Panc1 (cell line): ENCODE measurements around the gene PCDH7. TPM values are rescaled to one million over a fixed set of nuclear protein-coding genes. Genes with fewer than 3 reads are reported as not detected.

Experiments used
- ATAC-seq: fragments of 200-7000 bp; cut with Tn5 transposase; 2 replicates; pipeline ENCODE4 v1.9.1; 2020; ENCODE audit warnings: mild to moderate bottlenecking, moderate library complexity
- BruUV-seq: library from RNA; stranded (reverse); fragments of 400-500 nt; replicated peaks from 2 replicates; lab custom pipeline; 2021; lab: Mats Ljungman, UMichigan
- CTCF ChIA-PET: fragments of 300-600 bp; sonication (Branson Sonifier 250); formaldehyde crosslinking; loops from one replicate; lab custom pipeline; 2022; ENCODE audit warnings: antibody characterized with exemption; lab: Charles Lee
- POLR2A ChIA-PET: fragments of 300-600 bp; sonication (Branson Sonifier 250); formaldehyde crosslinking; loops from one replicate; lab custom pipeline; 2022; ENCODE audit warnings: antibody characterized with exemption; lab: Charles Lee
- DNase-seq: peaks from one replicate; pipeline ENCODE4 v3.0.0-alpha.2; 2010; ENCODE audit warnings: low read depth, low spot score
- H3K27ac ChIP-seq: 2 replicates; pipeline ENCODE4 v1.5.1; 2011; ENCODE audit warnings: mild to moderate bottlenecking, low read length, inconsistent platforms
- H3K27me3 ChIP-seq: fragments of 200-500 bp; sonication (Bioruptor generic); 2 replicates; pipeline ENCODE4 v1.6.0; 2014; ENCODE audit warnings: low read length, inconsistent platforms; ENCODE audit not compliant: control insufficient read depth, insufficient read depth
- H3K36me3 ChIP-seq: fragments of 200-500 bp; sonication (Bioruptor generic); 2 replicates; pipeline ENCODE4 v1.5.1; 2014; ENCODE audit warnings: inconsistent platforms, mild to moderate bottlenecking, low read length, moderate library complexity; ENCODE audit not compliant: control insufficient read depth, insufficient read depth
- H3K4me1 ChIP-seq: 2 replicates; pipeline ENCODE4 v1.5.1; 2011; ENCODE audit warnings: inconsistent platforms, mild to moderate bottlenecking, low read length, moderate library complexity; ENCODE audit not compliant: control insufficient read depth, insufficient read depth
- H3K4me3 ChIP-seq, 2 experiments: 2 replicates each; pipeline ENCODE4 v1.5.1; 2011 to 2012; ENCODE audit warnings: low read depth in 2 of 2, low read length in 2 of 2, mild to moderate bottlenecking in 2 of 2, inconsistent platforms in 1 of 2, moderate library complexity in 1 of 2
- H3K9me3 ChIP-seq: fragments of 200-500 bp; sonication (Bioruptor generic); 2 replicates; pipeline ENCODE4 v1.5.1; 2014; ENCODE audit warnings: low read depth, mild to moderate bottlenecking, inconsistent platforms, low read length, moderate library complexity; ENCODE audit not compliant: control insufficient read depth, insufficient read depth
- CTCF ChIP-seq: fragments of 450-650 bp; IDR thresholded peaks from 2 replicates; pipeline ENCODE4 v1.5.1; 2017; ENCODE audit warnings: mild to moderate bottlenecking
- POLR2AphosphoS5 ChIP-seq: IDR thresholded peaks from 2 replicates; pipeline ENCODE4 v1.6.1; 2012; ENCODE audit warnings: mild to moderate bottlenecking, low read depth, low read length, moderate library complexity
- SIN3A ChIP-seq: IDR thresholded peaks from 2 replicates; pipeline ENCODE4 v1.6.1; 2012; ENCODE audit warnings: low read depth, mild to moderate bottlenecking, low read length, moderate library complexity, borderline replicate concordance; ENCODE audit not compliant: insufficient read depth
- TCF7L2 ChIP-seq: IDR thresholded peaks from 2 replicates; pipeline ENCODE4 v1.6.1; 2011; ENCODE audit warnings: mild to moderate bottlenecking, low read depth, low read length, inconsistent platforms
- in situ Hi-C: cut with HindIII; loops from 2 replicates; pipeline ENCODE4 v1.10.0; 2016; ENCODE audit warnings: low sequenced_read_pairs, low pct_unique_long_range_greater_than_20kb
- intact Hi-C: fragments of 100-400 bp; cut with micrococcal nuclease; formaldehyde crosslinking; loops from one replicate; pipeline ENCODE4 v1.10.0; 2022; ENCODE audit not compliant: unreplicated experiment
- total RNA-seq: library from RNA; stranded (reverse); gene quantifications from one replicate; pipeline ENCODE4 v1.2.1, GENCODE V29; 2021; ENCODE audit not compliant: unreplicated experiment
- TF ChIP-seq, protein P1 (sequence below), 2 experiments: IDR thresholded peaks; 2 replicates each; pipeline ENCODE4 v1.6.1; 2011 to 2012; ENCODE audit warnings: low read depth in 2 of 2, control low read depth in 1 of 2, low read length in 1 of 2, mild to moderate bottlenecking in 1 of 2, moderate library complexity in 1 of 2; ENCODE audit not compliant: insufficient read depth in 1 of 2

Gene PCDH7
- total RNA-seq, 1 experiment from 2014 or later: 31.6 TPM

GRCh38 chr4:30727409-30727808 lies 7.2 kb downstream of the PCDH7 start:
- H3K27me3 ChIP-seq: no peaks in the 10 kb centered on the region
- no peaks in the 10 kb centered on the region; the same call in 1 of the 2 replicates for H3K36me3 ChIP-seq
- no TSS peak for BruUV-seq
- in situ Hi-C loops (no loop called here), intact Hi-C loops (no loop called here)
- no peaks in the 10 kb centered on the region for H3K9me3 ChIP-seq
- ChIA-PET CTCF (no interaction called here), POLR2A (no interaction called here)
- TF ChIP-seq TCF7L2 (no peak), CTCF (no peak), SIN3A (no peak), POLR2AphosphoS5 (no peak)
- TF ChIP-seq, protein P1, sequence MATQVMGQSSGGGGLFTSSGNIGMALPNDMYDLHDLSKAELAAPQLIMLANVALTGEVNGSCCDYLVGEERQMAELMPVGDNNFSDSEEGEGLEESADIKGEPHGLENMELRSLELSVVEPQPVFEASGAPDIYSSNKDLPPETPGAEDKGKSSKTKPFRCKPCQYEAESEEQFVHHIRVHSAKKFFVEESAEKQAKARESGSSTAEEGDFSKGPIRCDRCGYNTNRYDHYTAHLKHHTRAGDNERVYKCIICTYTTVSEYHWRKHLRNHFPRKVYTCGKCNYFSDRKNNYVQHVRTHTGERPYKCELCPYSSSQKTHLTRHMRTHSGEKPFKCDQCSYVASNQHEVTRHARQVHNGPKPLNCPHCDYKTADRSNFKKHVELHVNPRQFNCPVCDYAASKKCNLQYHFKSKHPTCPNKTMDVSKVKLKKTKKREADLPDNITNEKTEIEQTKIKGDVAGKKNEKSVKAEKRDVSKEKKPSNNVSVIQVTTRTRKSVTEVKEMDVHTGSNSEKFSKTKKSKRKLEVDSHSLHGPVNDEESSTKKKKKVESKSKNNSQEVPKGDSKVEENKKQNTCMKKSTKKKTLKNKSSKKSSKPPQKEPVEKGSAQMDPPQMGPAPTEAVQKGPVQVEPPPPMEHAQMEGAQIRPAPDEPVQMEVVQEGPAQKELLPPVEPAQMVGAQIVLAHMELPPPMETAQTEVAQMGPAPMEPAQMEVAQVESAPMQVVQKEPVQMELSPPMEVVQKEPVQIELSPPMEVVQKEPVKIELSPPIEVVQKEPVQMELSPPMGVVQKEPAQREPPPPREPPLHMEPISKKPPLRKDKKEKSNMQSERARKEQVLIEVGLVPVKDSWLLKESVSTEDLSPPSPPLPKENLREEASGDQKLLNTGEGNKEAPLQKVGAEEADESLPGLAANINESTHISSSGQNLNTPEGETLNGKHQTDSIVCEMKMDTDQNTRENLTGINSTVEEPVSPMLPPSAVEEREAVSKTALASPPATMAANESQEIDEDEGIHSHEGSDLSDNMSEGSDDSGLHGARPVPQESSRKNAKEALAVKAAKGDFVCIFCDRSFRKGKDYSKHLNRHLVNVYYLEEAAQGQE (IDR thresholded peaks at IDR 0.05; ENCODE audit: insufficient read depth in 1 of 2, low read depth in 2 of 2, low read length in 1 of 2): no peak
- H3K27ac ChIP-seq: peak overlapping the region; percentile 12; the same call in 1 of the 2 replicates
- peak overlapping the region in 1 of 2 experiments; percentile 59; a peak in 1 of 4 replicates for H3K4me3 ChIP-seq
- no peak for DNase-seq
- no peaks in the 10 kb centered on the region; the same call in 1 of the 2 replicates for H3K4me1 ChIP-seq
- no peak for ATAC-seq

GRCh38 chr4:30728311-30728710 lies 8.1 kb downstream of the PCDH7 start:
- DNase-seq (no peak), ATAC-seq (no peak)
- Histone ChIP-seq H3K4me1 (no peaks in the 10 kb centered on the region; the same call in 1 of the 2 replicates), H3K9me3 (no peaks in the 10 kb centered on the region), H3K27ac (no peak overlapping the region), H3K4me3 (no peak overlapping the region), H3K27me3 (no peaks in the 10 kb centered on the region), H3K36me3 (no peaks in the 10 kb centered on the region; the same call in 1 of the 2 replicates)
- TF ChIP-seq TCF7L2 (no peak), CTCF (no peak), SIN3A (no peak)
- TF ChIP-seq, protein P1 (IDR thresholded peaks at IDR 0.05; ENCODE audit: insufficient read depth in 1 of 2, low read depth in 2 of 2, low read length in 1 of 2): no peak
- CTCF ChIA-PET: interaction anchor here (0.5 kb wide), 1 partner anchor 9 kb away, joined by 4 read pairs; no protein-coding TSS in a partner anchor
- in situ Hi-C loops (no loop called here), intact Hi-C loops (no loop called here)
- POLR2A ChIA-PET: interaction anchor here (0.6 kb wide), 1 partner anchor 90 kb away, joined by 3 read pairs; no protein-coding TSS in a partner anchor
- BruUV-seq: no TSS peak
